ENCODE data around the gene LRMDA. TPM values are rescaled to one million over a fixed set of nuclear protein-coding genes. Genes with fewer than 3 reads are reported as not detected.

LRMDA gene
- polyA plus RNA-seq, 1 donor (not counting 4 experiments of a cell fraction or from before 2014, with no cell fraction given): not detected

DNA sequence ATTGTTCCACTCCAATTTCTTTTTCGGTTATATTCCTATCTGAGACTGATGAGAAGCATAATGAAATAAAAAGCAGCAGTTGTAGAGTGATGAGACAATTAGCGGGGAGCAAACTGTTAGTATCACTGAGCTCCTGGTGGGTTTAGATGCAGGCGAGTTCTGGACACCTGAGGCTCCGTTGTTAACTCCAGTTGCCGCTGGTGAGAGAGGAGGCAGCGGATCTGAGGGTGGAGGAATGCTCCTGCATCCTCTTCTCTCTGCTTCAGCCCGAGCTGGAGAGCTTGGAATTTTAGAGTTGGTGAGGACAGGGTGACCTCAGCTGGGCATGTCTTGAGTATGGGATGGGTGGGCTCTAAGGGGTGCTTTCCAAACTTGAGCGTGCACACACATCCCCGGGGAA is 31.4 kb downstream of the LRMDA start:
- no peaks in the 10 kb centered on the region for H3K36me3 ChIP-seq (ENCODE audit: control insufficient read depth in 2 of 2, extremely low read depth in 1 of 2, insufficient read depth in 2 of 2, low read length in 2 of 2)
- H2AFZ ChIP-seq (ENCODE audit: control insufficient read depth, low read length): no peak overlapping the region
- no peak overlapping the region for H3K4me3 ChIP-seq (ENCODE audit: control insufficient read depth in 2 of 3, extremely low read depth in 1 of 3, insufficient read depth in 2 of 3, low read depth in 1 of 3, low read length in 3 of 3)
- H3K27ac ChIP-seq (ENCODE audit: control insufficient read depth, insufficient read depth, low read length): no peak overlapping the region
- H4K20me1 ChIP-seq (ENCODE audit: control insufficient read depth, extremely low read depth, insufficient read depth, low read length): no peaks in the 10 kb centered on the region
- H3K27me3 ChIP-seq (ENCODE audit: control insufficient read depth, extremely low read depth, insufficient read depth, low read length): no peaks in the 10 kb centered on the region
- H3K9me3 ChIP-seq (ENCODE audit: control insufficient read depth, low read depth, low read length): no peaks in the 10 kb centered on the region
- TF ChIP-seq, protein P1, sequence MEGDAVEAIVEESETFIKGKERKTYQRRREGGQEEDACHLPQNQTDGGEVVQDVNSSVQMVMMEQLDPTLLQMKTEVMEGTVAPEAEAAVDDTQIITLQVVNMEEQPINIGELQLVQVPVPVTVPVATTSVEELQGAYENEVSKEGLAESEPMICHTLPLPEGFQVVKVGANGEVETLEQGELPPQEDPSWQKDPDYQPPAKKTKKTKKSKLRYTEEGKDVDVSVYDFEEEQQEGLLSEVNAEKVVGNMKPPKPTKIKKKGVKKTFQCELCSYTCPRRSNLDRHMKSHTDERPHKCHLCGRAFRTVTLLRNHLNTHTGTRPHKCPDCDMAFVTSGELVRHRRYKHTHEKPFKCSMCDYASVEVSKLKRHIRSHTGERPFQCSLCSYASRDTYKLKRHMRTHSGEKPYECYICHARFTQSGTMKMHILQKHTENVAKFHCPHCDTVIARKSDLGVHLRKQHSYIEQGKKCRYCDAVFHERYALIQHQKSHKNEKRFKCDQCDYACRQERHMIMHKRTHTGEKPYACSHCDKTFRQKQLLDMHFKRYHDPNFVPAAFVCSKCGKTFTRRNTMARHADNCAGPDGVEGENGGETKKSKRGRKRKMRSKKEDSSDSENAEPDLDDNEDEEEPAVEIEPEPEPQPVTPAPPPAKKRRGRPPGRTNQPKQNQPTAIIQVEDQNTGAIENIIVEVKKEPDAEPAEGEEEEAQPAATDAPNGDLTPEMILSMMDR (optimal IDR thresholded peaks at IDR 0.05 in 1 of 3, IDR thresholded peaks at IDR 0.05 in 1 of 3, conservative IDR thresholded peaks at IDR 0.05 in 1 of 3; ENCODE audit: extremely low read depth in 1 of 3, insufficient read depth in 2 of 3, low read length in 3 of 3): no peak
- no peak for TF ChIP-seq EZH2 (IDR thresholded peaks at IDR 0.05; ENCODE audit: low read length)
- no peak for FAIRE-seq
- H3K4me1 ChIP-seq (ENCODE audit: control insufficient read depth, extremely low read depth, insufficient read depth, low read length): peaks cover 16% of the 10 kb centered on the region
- no peaks in the 10 kb centered on the region for H3K79me2 ChIP-seq (ENCODE audit: control insufficient read depth, insufficient read depth, low read length)
- H3K4me2 ChIP-seq (ENCODE audit: control insufficient read depth, extremely low read depth, insufficient read depth, low read depth, low read length): no peak overlapping the region
- dilution Hi-C loops (cut with MboI; ENCODE audit: extremely low pct_ligation_motif_present, low sequenced_read_pairs): no loop called here
- H3K9ac ChIP-seq (ENCODE audit: control insufficient read depth, extremely low read depth, insufficient read depth, low read length): no peak overlapping the region
- no peak for DNase-seq (ENCODE audit: low read depth, low spot score)
- no peaks in the 10 kb centered on the region for H3K9me1 ChIP-seq (ENCODE audit: control insufficient read depth, extremely low read depth, insufficient read depth, low read length)

DNA sequence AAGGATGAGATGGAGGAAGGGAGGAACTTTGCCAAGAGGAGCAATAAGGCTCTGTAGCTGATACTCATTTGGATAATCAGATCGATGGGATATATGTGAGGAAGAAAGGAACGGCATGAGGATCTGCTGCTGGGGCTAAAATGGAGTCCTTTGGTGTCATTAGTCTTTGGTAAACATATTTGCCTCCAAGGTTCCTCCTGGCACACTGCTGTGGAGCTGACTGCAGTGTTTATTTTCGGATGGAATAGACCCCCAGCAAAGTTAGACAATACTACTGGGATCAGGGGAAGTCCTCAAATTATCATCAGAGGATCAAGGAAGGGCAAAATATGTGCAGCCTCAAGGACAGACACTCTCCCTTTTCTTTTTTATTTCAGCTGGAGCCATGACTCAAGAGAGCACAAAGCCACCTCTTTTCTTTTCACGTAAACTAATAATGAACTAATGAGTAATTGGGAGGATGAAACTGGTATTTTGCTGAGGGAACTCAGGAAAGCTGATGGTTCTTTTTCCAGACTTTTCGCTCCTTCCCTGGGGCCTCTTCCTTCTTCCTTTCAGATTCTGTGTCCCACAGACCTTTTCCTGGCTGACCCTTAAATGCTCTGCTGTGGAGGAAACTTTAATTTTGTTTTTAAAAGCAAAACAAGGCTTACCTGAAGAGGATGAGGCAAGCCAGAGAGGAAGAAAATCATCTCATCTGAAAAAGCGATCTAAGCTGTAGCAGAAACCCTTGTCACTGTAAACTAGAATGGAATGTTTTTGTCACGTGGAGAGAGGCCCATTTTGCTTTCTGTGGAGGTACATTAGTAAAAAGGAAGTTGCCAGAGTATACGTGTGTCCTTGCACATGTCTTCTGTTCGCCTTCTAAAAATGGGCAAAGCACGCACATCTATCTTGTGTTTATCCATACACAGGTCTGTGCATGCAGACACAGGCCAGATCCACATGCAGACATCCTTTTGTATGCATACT is 33.3 kb downstream of the LRMDA start:
- DNase-seq (ENCODE audit: low read depth, low spot score) (peak; percentile 30), FAIRE-seq (peak; percentile 92)
- H3K9me3 ChIP-seq (ENCODE audit: control insufficient read depth, low read depth, low read length): no peaks in the 10 kb centered on the region
- H3K27me3 ChIP-seq (ENCODE audit: control insufficient read depth, extremely low read depth, insufficient read depth, low read length): no peaks in the 10 kb centered on the region
- dilution Hi-C loops (cut with MboI; ENCODE audit: extremely low pct_ligation_motif_present, low sequenced_read_pairs): no loop called here
- peak overlapping the region; percentile 27 for H3K27ac ChIP-seq (ENCODE audit: control insufficient read depth, insufficient read depth, low read length)
- H3K9me1 ChIP-seq (ENCODE audit: control insufficient read depth, extremely low read depth, insufficient read depth, low read length): no peaks in the 10 kb centered on the region
- H3K9ac ChIP-seq (ENCODE audit: control insufficient read depth, extremely low read depth, insufficient read depth, low read length): no peak overlapping the region
- TF ChIP-seq, protein P1 (optimal IDR thresholded peaks at IDR 0.05 in 1 of 3, IDR thresholded peaks at IDR 0.05 in 1 of 3, conservative IDR thresholded peaks at IDR 0.05 in 1 of 3; ENCODE audit: extremely low read depth in 1 of 3, insufficient read depth in 2 of 3, low read length in 3 of 3): no peak
- no peak for TF ChIP-seq EZH2 (IDR thresholded peaks at IDR 0.05; ENCODE audit: low read length)
- peak overlapping the region; percentile 53 for H3K4me2 ChIP-seq (ENCODE audit: control insufficient read depth, extremely low read depth, insufficient read depth, low read depth, low read length)
- H4K20me1 ChIP-seq (ENCODE audit: control insufficient read depth, extremely low read depth, insufficient read depth, low read length): no peaks in the 10 kb centered on the region
- H3K36me3 ChIP-seq (ENCODE audit: control insufficient read depth in 2 of 2, extremely low read depth in 1 of 2, insufficient read depth in 2 of 2, low read length in 2 of 2): no peaks in the 10 kb centered on the region
- peak overlapping the region; percentile 70 for H2AFZ ChIP-seq (ENCODE audit: control insufficient read depth, low read length)
- no peaks in the 10 kb centered on the region for H3K79me2 ChIP-seq (ENCODE audit: control insufficient read depth, insufficient read depth, low read length)
- H3K4me1 ChIP-seq (ENCODE audit: control insufficient read depth, extremely low read depth, insufficient read depth, low read length): peaks cover 29% of the 10 kb centered on the region
- H3K4me3 ChIP-seq (ENCODE audit: control insufficient read depth in 2 of 3, extremely low read depth in 1 of 3, insufficient read depth in 2 of 3, low read depth in 1 of 3, low read length in 3 of 3): no peak overlapping the region

Measured in keratinocyte (primary cell).